Fibroblast of skin of back (primary cell): ENCODE measurements around the gene ARHGAP15.

Experiments used
- DNase-seq: peaks from one replicate; pipeline ENCODE4 v3.0.0-alpha.2; 2013

Gene ARHGAP15

DNA sequence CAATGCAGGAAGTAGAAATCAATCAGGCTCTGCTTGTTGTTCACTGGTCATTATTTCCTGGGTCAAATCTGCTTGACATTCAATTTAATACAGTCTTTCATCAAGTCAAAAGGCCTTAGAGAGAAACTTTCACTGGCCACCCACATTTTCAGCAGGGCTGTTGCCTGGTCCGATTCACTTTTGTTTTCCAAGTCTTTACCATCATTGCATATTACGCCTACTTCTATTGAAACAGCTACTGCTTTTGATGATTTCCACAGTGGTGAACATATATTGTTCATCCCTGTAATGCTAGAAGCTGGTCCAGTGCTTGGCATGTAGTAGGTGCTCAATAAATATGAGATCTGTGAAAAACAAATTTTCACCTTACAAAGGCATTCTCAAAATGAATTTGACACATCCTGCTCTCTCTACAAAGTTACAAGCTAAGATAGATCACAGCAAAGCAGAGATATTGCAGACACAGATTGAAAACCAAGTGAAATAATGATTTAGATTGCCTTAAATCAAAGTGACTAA is 600.1 kb downstream of the ARHGAP15 start:
- no peak for DNase-seq

DNA sequence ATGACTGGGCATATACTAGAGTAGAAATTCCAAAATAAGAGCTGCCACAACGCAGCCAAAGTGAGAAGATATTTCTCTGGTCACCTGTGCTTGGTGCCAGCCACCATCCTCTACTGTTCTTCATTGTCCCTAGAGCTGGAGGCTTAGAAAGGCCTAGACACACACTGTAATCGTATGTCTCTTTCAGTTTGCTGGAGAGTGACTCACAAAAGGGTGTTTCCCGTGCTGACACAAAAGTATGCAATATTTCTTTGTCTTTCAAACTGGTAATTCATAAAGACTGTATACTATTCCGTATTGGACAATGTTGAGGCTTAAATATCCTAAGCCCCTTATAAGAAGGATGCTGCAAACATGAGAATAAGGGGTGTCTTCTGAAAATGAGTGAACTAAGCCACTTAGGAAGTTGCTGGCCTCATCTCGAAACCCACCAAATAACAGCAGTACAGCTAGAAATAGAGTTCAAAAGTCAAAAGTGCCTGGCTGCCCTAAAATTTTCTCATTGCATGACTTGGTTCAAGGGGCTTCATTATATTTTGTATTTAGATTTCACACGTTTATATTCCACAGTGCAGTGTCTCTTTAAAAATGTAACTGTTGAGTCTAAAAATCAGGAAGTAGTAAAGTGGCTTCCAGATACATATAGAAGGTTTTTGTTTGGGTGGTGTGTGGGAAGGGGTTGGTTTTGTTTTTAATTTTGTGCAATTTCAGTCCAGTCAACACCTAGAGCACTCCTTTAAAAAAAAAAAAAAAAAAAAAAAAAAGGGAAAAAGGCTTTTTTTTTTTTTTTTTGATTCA is 601.1 kb downstream of the ARHGAP15 start:
- peak; percentile 76 for DNase-seq

DNA sequence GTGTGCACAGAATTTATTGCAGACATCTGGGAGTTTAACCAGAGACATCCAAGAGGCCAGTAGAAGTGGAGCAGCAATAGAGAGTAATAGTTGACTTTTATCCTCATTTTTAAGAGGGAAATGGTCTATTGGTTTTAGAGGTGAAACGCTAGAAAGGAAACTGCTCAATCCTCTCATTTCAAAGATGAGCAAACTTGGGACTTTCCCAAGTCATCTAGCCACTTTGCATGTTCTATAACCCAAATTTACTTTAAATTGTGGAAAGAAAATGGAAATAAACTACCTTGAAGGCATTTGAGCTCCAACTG is 601.7 kb downstream of the ARHGAP15 start:
- no peak for DNase-seq

DNA sequence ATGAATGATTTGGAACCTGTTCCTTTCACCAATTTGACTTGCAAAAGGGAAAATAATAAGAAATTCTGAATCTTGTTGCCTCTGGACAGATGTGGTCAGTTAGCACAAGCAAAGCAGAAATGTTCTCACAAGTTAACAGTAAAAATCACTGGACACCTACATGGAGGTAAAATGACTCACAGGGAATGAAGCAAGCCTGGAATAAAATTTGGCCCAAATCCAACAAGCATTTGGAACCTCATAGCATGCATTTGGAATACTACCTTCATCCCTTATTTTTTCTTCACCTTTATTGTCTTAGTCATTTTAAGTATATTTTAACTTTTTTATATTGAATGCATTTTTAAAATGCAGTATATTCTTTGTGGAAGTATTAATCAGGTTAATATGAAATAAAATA is 602.9 kb downstream of the ARHGAP15 start:
- no peak for DNase-seq

DNA sequence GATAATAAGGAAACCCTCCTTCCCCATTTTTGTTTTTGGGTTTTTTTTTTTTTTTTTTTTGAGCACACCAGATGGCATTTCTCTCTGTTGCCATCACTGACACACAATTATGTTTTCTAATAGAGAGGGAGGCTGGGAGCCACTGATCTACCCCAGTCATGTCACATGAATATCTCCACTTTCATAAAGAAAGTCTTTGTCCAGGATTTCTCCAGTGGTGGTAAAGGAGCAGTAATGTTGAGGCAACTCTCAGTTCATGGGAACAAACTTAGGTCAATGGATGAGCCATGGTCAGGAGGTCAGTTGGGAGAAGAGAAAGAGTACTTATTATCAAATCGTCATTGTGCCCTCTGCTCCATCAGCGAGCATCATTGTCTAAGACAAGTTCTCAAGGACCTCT is 603.7 kb downstream of the ARHGAP15 start:
- no peak for DNase-seq

DNA sequence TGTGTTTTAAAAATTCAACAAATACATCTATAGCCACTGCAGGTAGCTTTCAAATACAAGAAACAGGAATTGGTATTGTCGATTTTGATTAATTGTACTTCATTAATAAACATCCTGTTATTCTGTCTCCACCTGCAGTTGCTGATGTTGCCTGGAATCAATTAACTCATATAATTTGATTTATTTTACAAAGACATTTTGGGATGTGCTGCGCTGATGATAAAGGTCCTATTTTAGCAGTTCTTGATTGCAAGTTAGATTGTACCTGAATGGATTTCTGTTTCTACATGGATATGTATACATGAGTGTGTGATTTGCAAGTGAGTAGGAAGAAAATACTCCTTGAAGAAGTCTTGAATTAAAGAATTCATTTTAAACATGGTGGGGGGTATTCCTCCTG is 605.3 kb downstream of the ARHGAP15 start:
- no peak for DNase-seq

DNA sequence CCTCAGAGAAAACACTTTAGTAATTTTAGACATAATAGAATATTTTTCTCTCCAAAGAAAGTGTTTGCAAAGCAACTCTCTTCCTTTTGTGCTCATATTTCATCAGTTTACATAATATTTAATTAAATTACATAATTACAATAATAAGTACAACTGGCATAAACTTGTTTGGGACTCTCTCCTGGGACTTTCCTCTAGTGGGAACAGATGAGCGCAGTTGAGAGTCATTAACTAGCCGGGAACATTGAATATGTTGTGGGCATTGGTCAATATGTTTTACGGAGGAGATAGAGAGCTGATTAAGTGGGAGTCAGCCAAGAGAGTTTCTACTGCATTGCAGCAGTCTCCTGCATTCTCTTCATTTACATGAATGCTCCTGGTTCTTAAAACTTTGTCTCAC is 607.7 kb downstream of the ARHGAP15 start:
- DNase-seq: no peak

DNA sequence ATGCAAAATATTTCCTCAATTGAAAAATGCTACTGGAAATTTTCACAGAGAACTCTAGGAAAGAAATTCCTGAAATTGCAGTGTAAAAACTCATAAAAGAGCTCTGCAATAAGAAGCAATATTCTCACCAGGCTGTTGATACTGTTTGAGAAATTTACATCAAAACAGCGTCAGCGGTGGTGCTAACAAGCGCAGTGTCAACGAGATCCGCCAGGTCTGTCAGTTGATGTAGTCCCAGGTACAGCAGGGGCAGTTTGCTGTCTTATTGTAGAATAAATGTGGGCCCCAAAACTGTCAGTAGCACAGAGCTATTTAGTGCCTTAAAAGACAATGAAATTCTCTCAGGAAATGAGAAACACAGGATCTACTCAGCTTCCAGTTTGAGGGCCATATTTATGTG is 611.2 kb downstream of the ARHGAP15 start:
- peak; percentile 15 for DNase-seq

DNA sequence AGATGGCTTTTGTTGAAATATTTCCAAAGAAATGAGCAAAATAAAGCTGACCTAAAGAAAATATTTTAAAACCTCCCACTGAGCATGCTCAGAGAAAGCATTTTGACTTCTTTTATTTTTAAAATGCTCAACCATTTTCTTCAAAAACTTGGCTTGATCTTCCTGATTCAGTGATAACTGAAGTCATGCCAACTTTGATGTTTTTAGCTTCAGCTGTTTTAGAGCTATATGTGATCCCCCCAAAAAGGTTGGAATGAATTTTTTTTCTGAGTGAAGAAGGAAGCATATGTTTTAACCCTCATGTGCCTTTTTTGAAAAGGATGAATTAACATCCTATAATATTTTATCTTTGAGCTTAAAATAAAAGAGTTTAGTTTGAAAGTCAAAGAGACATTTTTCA is 612.0 kb downstream of the ARHGAP15 start:
- no peak for DNase-seq

DNA sequence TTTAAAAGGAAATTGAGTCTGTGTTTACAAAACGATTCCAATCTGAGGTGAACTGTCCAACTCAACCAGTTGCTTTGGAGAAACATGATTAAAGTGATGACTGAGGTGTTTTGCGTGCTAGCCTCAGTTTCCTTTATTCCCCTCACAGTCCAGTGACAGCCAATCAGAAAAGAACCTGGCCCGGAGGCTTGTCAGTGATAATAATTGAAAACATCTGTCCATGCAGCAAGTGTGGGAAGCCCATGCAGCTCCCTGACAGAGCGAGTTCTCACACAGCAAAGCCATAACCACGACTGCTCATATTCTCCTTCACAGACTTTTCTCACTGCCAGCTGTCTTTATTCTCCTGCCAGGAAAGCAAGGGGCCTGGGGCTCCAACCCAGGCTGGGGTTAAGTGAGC is 613.4 kb downstream of the ARHGAP15 start:
- DNase-seq: peak; percentile 30

DNA sequence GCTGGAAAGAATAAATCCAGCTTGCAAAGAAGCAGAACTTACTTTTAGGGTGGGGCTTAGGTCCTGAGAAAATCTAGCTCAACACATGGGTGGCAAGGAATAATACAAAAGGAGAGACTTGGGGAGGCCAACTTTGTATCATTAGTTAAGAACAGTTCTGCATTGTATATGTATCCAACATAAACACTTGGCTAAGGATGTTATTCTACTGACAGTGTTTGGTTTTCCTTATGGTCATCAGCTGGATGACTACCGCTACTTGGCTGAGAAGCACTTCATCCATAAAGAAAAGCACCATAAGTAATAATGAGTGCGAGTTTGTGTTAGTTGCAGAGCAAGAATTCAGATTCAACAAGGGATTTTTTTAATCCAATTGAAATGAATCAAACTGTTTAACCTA is 614.9 kb downstream of the ARHGAP15 start:
- peak; percentile 14 for DNase-seq

DNA sequence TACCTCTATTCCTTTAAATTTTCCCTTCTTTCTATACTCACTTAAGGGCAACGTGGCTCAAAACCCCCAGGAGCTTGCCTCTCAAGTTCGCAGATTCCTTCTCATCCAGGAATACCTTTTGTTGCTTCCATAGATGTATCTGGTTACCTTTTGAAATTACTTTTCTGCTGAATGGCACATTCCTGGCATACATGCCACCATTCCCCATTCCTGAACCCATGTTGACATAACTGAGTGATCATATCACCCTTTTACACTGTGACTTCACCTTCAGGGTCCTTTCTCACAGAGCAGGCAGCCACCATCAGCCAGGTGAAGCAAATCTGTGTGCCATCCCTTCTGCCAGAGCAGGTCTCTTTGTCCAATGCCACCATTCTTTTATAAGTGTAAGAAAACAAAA is 615.8 kb downstream of the ARHGAP15 start:
- no peak for DNase-seq

DNA sequence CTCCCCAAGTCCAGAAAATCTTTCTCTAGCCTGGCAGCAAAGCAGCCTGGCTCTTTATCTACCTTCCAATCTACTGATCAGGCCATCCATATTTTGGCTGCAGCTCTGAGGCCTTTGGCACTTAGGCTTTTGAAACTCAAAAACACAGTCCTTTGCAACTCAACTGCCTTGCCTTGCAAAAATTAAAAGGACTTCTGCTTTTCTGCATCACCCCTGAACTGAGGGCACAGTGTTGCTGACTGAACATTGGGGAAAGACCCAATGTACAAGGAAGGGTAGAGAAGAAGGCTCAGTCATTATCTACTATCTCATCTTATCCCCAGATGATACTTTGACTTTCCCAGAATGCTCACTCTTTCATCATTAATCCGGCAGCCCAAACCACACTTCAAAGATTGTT is 625.5 kb downstream of the ARHGAP15 start:
- no peak for DNase-seq

DNA sequence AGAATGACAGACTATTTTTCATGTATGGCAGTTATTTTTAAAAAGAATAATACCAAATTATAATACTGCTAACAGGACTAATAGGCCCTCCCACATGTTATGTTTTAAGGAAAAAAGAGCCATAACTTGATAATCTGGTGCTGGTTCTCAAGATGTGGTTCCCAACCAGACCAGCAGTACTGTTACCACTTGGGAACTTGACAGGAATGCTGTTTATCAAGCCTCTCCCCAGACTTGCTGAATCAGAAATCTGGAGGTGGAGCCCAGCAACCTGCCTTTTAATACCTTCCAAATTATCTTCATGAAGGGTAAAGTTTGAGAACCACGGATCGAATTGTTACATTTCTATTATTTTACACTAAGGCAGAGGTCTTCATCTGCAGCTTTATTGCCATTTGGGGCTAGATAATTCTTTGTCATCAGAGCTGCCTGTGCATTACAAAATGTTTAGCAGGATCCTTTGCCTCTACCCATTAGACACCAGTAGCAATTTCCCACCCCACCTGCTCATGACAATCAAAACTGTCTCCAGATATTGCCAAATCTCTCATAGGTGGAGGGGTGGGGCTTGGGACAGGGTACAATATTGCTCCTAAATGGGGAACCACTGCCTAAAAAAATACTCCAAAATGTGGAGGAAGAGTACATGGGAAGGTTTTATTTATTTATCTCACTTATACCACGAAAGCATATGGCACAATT is 629.6 kb downstream of the ARHGAP15 start:
- DNase-seq: no peak

DNA sequence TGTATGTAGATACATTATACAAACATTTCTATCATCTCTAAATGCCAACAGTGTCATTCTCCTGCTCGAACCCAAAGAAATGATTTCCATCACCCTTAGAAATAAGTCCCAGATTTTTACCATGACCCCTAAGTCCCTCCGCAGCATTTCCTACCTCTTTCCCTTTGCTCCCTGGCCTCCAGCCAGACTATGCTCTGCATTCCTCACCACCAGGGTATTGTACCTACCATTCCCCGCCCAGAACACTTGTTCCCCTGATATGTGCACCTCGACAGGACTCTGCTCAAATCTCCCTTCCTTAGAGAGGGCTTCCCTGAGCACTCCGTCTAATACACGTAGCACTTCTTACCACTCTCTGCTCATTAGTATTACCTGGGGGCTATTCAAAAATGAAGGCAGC is 630.2 kb downstream of the ARHGAP15 start:
- DNase-seq: no peak

DNA sequence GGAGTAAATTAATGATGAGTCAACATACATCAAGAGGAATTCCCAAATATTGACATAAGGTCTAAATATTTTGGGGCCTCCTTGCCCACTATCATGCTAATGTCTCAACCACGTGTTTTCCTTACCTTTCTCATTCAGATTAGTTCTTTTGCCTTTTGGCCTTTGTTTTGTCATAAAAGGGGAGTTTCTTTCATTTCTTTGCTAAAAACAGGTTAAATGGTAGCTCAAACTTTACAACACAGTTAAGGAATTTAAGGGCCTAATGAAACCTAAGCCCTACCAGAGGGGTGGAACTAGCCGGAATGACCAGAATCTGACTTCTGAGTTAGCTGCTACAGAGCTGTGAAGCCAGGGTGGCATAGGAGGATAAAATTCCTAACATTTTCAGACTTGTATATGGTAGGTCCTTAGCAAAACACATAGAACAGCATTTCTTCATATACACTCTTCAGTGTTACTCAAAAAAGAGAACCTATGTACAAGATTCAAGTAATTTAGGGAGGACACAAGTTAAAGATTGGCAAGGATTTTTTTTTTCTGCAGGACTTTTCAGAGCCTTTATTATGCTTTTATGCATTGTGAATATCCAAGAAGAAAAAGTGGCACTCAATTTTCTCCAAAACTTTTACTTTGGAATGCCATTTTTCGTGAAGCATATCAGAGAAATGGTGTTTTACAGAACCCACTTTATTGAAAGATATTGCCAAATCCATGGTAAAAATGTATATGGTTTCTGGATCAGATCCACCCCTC is 633.1 kb downstream of the ARHGAP15 start:
- peak; percentile 26 for DNase-seq

DNA sequence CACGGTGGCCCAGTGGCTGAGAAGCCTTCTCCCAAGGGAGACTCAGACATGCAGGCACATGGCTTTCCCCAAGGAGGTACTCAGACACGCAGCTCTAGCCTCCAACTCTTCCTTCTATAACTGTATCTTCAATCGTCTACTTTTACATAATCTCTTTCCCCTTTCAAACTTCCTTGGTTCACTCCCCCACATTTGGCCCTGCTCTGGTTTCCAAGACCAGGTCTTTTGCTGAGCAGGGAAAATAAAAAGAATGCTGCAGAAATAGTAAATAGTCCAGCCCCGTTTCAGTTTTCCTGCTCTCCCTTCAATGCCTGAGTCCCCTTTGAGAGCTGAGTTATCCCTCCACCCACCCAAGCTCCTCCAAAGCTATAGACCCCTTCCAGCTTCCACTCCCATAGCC is 635.0 kb downstream of the ARHGAP15 start:
- DNase-seq: no peak

DNA sequence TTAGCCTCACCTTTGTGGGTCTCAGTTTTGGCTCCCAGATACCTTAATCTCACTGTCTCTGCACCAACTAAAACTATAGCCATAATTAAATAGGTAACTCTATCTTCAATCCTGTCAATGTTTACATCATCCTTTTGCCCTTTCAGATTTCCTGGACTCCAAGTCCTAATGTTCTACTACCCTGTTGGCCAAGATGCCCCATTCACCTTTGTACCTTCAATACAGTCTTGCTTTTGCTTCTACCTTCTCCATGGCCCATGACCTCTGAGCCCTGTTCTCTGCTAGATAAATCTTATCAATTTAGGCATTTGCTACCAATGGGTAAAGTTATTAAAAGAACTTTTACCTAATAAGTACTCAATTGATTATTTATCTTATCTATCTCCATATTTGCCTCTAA is 635.5 kb downstream of the ARHGAP15 start:
- DNase-seq: no peak

DNA sequence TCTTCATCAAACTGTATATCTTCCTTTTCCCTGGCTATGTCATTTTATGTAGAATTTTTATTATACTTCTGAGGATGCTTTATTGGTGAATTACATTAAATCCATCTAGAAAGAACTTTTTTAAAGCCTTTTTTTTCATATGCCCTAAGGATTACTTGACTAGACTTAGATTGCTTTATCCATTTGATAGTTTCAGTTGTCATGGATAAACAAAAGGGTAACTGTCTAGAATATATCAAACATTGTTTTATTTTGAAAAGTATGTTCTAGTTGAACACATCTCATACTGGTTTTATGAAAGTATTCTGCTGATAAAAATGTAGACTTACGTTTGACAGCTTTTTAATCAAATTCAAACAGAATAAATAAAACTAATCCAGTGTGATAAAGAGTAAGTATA is 639.8 kb downstream of the ARHGAP15 start:
- no peak for DNase-seq

DNA sequence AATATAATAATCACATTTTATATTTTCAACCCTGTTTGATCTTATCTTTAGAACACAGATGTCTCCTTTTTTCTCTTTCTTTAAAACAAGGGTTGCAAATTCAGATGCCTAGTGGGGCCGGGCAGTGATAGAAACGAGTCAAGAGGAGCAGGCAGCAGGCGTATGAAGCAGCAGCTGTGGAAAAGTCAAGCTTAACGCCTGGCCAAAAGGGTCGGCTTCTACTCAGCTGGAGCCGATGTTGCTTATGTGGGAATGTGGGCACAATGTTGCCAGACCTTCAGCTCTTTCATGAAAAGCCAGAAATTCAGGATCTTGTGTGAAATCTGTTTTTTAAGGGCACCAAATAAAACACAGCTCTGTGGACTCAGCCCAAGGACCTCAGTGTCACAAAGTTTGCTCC is 642.7 kb downstream of the ARHGAP15 start:
- DNase-seq: no peak

DNA sequence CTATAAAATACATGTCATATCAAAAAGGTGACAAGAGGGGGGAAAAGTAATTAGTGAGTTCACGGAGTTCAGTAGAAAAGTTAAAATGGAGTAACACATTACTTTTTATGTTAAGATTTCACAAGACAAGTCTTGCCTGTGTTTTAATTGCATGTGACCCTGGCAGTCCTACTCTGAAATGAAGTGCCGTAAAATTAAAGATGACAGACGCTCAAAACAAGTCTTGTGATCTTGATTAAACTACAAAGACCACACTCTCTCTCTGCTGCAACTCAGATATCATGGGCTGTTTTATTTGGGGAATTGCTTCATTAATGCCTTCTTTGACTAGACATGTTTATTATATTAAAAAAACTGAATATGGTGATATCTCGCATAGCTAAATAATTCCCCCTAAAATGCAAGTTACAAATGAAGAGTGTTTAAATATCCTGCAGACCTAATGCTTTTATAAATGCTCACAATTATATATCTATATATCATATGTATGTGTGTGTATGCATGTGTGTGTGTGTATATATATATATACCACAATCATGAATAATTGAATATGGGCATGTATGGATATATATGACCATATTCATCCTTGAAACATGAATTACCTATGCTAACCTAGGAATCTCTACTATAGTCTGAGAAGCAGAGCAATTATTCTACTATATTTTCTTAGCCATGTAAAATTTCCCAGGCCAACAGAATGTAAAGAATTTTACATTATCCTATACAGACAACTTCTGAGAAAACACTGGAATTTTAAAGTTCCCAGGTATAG is 647.5 kb downstream of the ARHGAP15 start:
- no peak for DNase-seq

DNA sequence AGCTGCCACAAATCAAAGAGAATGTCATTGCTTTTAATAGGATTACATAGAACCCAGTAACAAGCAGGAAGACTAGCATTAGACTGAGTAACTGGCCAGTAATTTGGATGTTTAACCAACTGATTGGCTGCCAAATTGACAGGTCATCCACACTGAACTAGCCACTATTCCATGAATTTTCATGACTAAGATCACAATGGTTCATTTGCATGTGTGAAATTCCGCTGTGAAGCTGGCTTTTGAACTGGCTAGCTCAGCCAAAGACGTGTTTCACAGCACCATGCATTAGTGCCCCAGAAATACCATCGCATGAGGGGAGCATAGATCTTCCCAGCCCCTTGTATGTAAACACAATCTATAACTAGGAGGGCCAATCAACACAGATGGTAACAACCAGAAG is 649.8 kb downstream of the ARHGAP15 start:
- DNase-seq: peak; percentile 33
